Endothelial cell of umbilical vein (primary cell): ENCODE results near the gene TRAF7. TPM values are rescaled to one million over a fixed set of nuclear protein-coding genes. Genes with fewer than 3 reads are reported as not detected.
"Not testable (repeated sequence)": the region's sequence is repeated elsewhere in the genome, so short reads cannot be mapped to it uniquely, and the experiment has no call there.

Experiments used
- BruUV-seq: library from RNA; stranded (reverse); fragments of 400-500 nt; replicated peaks from 2 replicates; lab custom pipeline; 2021; lab: Mats Ljungman, UMichigan
- CTCF ChIA-PET: fragments of 300-600, 350-600 bp; sonication (Branson Sonifier 250); formaldehyde crosslinking; loops from one replicate; lab custom pipeline; 2021; ENCODE audit warnings: antibody characterized with exemption, inconsistent platforms; lab: Charles Lee
- POLR2A ChIA-PET: fragments of 300-600, 350-600 bp; sonication (Branson Sonifier 250); formaldehyde crosslinking; loops from one replicate; lab custom pipeline; 2021; ENCODE audit warnings: antibody characterized with exemption, inconsistent platforms; lab: Charles Lee
- DNase-seq: peaks from one replicate; pipeline ENCODE4 v3.0.0-alpha.2; 2011; ENCODE audit warnings: low read depth, low spot score
- FAIRE-seq: peaks from 2 replicates; lab custom pipeline; 2011; peaks lifted over from hg19 to GRCh38; lab: Jason Lieb, UNC
- H2AFZ ChIP-seq: 2 replicates; pipeline ENCODE4 v1.6.0; 2012; ENCODE audit warnings: low read depth, low read length, control low read depth, inconsistent platforms
- H3K27ac ChIP-seq: 2 replicates; pipeline ENCODE4 v1.5.1; 2011; ENCODE audit warnings: low read depth, mild to moderate bottlenecking, control low read depth, low read length, moderate library complexity; ENCODE audit not compliant: insufficient read depth
- H3K27me3 ChIP-seq, 2 experiments: 2 replicates each; pipeline versions ENCODE4 v1.6.0 to v1.6.1; 2011; ENCODE audit warnings: low read length in 2 of 2, mixed read lengths in 1 of 2; ENCODE audit not compliant: control insufficient read depth in 2 of 2, insufficient read depth in 2 of 2
- H3K36me3 ChIP-seq, 2 experiments: 2 replicates in 1 of 2; 3 replicates in 1 of 2; pipeline ENCODE4 v1.5.1; 2011; ENCODE audit warnings: low read length in 2 of 2, mild to moderate bottlenecking in 1 of 2, moderate library complexity in 1 of 2; ENCODE audit not compliant: control insufficient read depth in 2 of 2, insufficient read depth in 2 of 2; ENCODE audit errors: extremely low read depth in 1 of 2
- H3K4me1 ChIP-seq: 3 replicates; pipeline ENCODE4 v1.5.1; 2011; ENCODE audit warnings: mild to moderate bottlenecking, low read length; ENCODE audit not compliant: control insufficient read depth, insufficient read depth; ENCODE audit errors: extremely low read depth
- H3K4me2 ChIP-seq: 2 replicates; pipeline ENCODE4 v1.6.1; 2011; ENCODE audit warnings: low read length, control low read depth, mixed read lengths; ENCODE audit not compliant: insufficient read depth
- H3K4me3 ChIP-seq, 3 experiments: fragments of 200-600 bp in 1 of 3; sonication (generic), shearing (Covaris generic) in 1 of 3; replicated peaks in 1 of 3; 2 replicates each; pipeline ENCODE4 v1.5.1; 2011 to 2016; ENCODE audit warnings: control low read depth in 3 of 3, low read length in 3 of 3, mild to moderate bottlenecking in 2 of 3, inconsistent platforms in 1 of 3, low read depth in 1 of 3, moderate library complexity in 1 of 3; ENCODE audit not compliant: insufficient read depth in 1 of 3
- H3K79me2 ChIP-seq: 2 replicates; pipeline ENCODE4 v1.6.0; 2012; ENCODE audit warnings: low read length, inconsistent platforms; ENCODE audit not compliant: control insufficient read depth, insufficient read depth
- H3K9ac ChIP-seq: replicated peaks from 2 replicates; pipeline ENCODE3; 2011; ENCODE audit warnings: low read length, control low read depth; ENCODE audit not compliant: insufficient read depth; ENCODE audit errors: extremely low read depth
- H3K9me1 ChIP-seq: replicated peaks from 3 replicates; pipeline ENCODE4 v1.6.0; 2011; ENCODE audit warnings: mild to moderate bottlenecking, low read length; ENCODE audit not compliant: control insufficient read depth, insufficient read depth; ENCODE audit errors: extremely low read depth
- H3K9me3 ChIP-seq: replicated peaks from 2 replicates; pipeline ENCODE4 v1.5.1; 2012; ENCODE audit warnings: low read length, inconsistent platforms; ENCODE audit not compliant: control insufficient read depth, insufficient read depth
- H4K20me1 ChIP-seq: replicated peaks from 2 replicates; pipeline ENCODE3; 2011; ENCODE audit warnings: mild to moderate bottlenecking, low read length; ENCODE audit not compliant: control insufficient read depth, insufficient read depth; ENCODE audit errors: extremely low read depth
- FOS ChIP-seq: IDR thresholded peaks from 2 replicates; pipeline ENCODE4 v1.6.1; 2011; ENCODE audit warnings: mild to moderate bottlenecking, low read length, moderate library complexity, borderline replicate concordance; ENCODE audit not compliant: insufficient read depth
- GATA2 ChIP-seq: IDR thresholded peaks from 2 replicates; pipeline ENCODE4 v1.7.0; 2011; ENCODE audit warnings: low read depth, mild to moderate bottlenecking, moderate library complexity, mixed read lengths, low read length; ENCODE audit not compliant: insufficient read length, insufficient read depth
- JUN ChIP-seq: IDR thresholded peaks from 2 replicates; pipeline ENCODE4 v1.6.1; 2011; ENCODE audit warnings: borderline replicate concordance, low read depth; ENCODE audit not compliant: insufficient read length, insufficient read depth
- MAX ChIP-seq: IDR thresholded peaks from 2 replicates; pipeline ENCODE4 v1.6.1; 2011; ENCODE audit not compliant: insufficient read depth, insufficient read length
- MYC ChIP-seq: IDR thresholded peaks from one replicate; pipeline ENCODE4 v1.6.1; 2011; ENCODE audit warnings: mild to moderate bottlenecking, low read depth, low read length
- POLR2A ChIP-seq: IDR thresholded peaks from 2 replicates; pipeline ENCODE4 v1.6.1; 2012; ENCODE audit warnings: low read depth, mild to moderate bottlenecking, control low read depth, low read length
- dilution Hi-C: fragments of 300-500 bp; cut with MboI; formaldehyde crosslinking; loops from one replicate; pipeline ENCODE4 v1.15.0; 2019; ENCODE audit warnings: low sequenced_read_pairs; ENCODE audit not compliant: extremely low pct_ligation_motif_present
- intact Hi-C: fragments of 100-400 bp; cut with micrococcal nuclease; formaldehyde crosslinking; loops from one replicate; pipeline ENCODE4 v1.10.0; 2022
- polyA plus RNA-seq, 4 experiments: library from polyadenylated mRNA; depleted of rRNA in 3 of 4; stranded (reverse) in 3 of 4; unstranded in 1 of 4; fragments of >200 nt; gene quantifications; 2 replicates each; pipeline versions ENCODE4 v1.2.1 to v1.2.3, GENCODE V29; 2011 to 2012; ENCODE audit warnings: missing spikeins in 1 of 4
- total RNA-seq: library from RNA; stranded (reverse); gene quantifications from 2 replicates; pipeline ENCODE4 v1.2.3, GENCODE V29; 2021

The TRAF7 gene
- total and polyA plus RNA-seq, 2 donors (not counting 3 experiments of a cell fraction or from before 2014, with no cell fraction given) = 141 to 175 TPM

GRCh38 chr16:2115591-2115973, 40.0 kb upstream of the TRAF7 start:
- no peaks in the 10 kb centered on the region for H3K9me3 ChIP-seq
- intact Hi-C loops = no loop called here
- no peak overlapping the region for H3K4me2 ChIP-seq
- TF ChIP-seq MAX (no peak), GATA2 (no peak), MYC (no peak), JUN (no peak), POLR2A (no peak), FOS (no peak)
- FAIRE-seq (no peak), DNase-seq (no peak)
- dilution Hi-C loops = no loop called here
- no peaks in the 10 kb centered on the region for H4K20me1 ChIP-seq
- ChIA-PET POLR2A (no interaction called here), CTCF (no interaction called here)
- no peak overlapping the region for H3K4me3 ChIP-seq
- H3K4me1 ChIP-seq = no peaks in the 10 kb centered on the region
- H3K36me3 ChIP-seq = peaks cover 0 to 10% of the 10 kb centered on the region in 2 experiments
- no peaks in the 10 kb centered on the region for H3K9me1 ChIP-seq
- BruUV-seq = no TSS peak
- H3K9ac ChIP-seq = no peak overlapping the region
- no peak overlapping the region for H2AFZ ChIP-seq
- H3K27ac ChIP-seq = no peak overlapping the region
- H3K27me3 ChIP-seq = no peaks in the 10 kb centered on the region
- H3K79me2 ChIP-seq = peaks cover 4% of the 10 kb centered on the region

GRCh38 chr16:2116428-2116827, 39.2 kb upstream of the TRAF7 start:
- DNase-seq, intact Hi-C loops, H2AFZ ChIP-seq, H3K9me3 ChIP-seq, H3K9me1 ChIP-seq, H3K27ac ChIP-seq, FAIRE-seq, H3K27me3 ChIP-seq, H3K4me2 ChIP-seq, H3K36me3 ChIP-seq, dilution Hi-C loops, H3K4me1 ChIP-seq, H3K9ac ChIP-seq, H3K4me3 ChIP-seq, H4K20me1 ChIP-seq, H3K79me2 ChIP-seq, CTCF ChIA-PET, POLR2A ChIA-PET, BruUV-seq: not testable (repeated sequence)

GRCh38 chr16:2117341-2117740, 38.2 kb upstream of the TRAF7 start:
- intact Hi-C loops, H3K9me1 ChIP-seq, H3K4me1 ChIP-seq, H3K36me3 ChIP-seq, CTCF ChIA-PET, H3K27me3 ChIP-seq, H3K4me2 ChIP-seq, H3K9me3 ChIP-seq, H3K27ac ChIP-seq, DNase-seq, H3K79me2 ChIP-seq, POLR2A ChIA-PET, H3K4me3 ChIP-seq, H2AFZ ChIP-seq, H3K9ac ChIP-seq, FAIRE-seq, BruUV-seq, dilution Hi-C loops, H4K20me1 ChIP-seq: not testable (repeated sequence)
